ENCODE data around the gene DNASE1L3. TPM values are rescaled to one million over a fixed set of nuclear protein-coding genes. Genes with fewer than 3 reads are reported as not detected.

Gene DNASE1L3
- total and polyA plus RNA-seq, 2 experiments from 2014 or later, result 0.97 to 0.99 TPM

DNA sequence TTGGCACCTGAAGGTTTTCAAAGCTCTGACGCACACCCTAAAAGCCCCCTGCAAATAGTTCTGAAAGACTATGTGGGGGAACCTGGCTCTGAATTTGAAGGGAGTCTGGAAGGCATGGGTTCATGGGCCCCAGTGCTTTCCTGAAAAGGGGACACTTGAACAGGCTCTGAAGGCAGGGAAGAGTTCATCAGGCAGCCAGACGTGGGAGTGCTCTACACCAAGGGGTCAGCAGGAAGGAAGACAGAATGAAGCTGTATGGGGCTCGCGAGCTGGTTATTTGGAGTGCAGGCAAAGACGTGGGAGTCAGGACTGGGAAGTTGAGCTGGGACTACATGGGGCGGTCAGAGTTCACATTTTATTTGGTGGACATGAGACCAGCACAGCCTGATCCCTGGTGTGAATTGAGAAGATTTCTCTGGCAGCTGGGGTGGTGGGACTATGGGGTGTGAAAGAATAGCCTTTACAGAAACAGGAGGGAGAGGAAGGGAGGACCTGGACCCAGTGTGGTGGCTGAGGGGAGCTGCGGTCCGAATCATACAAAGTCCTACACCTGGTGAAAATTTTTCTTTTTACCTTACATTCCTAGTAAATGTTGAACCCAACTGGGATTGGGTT, 39.4 kb upstream of the DNASE1L3 start:
- Histone ChIP-seq H3K9me2 (replicated peaks; ENCODE audit: insufficient read depth) (no peaks in the 10 kb centered on the region), H3K36me3 (replicated peaks; ENCODE audit: insufficient read depth, low read depth) (no peaks in the 10 kb centered on the region), H3K4me2 (peak overlapping the region; percentile 43), H3K27me3 (no peaks in the 10 kb centered on the region), H2AFZ (no peak overlapping the region), H4K20me1 (ENCODE audit: insufficient read depth, poor library complexity, severe bottlenecking) (no peaks in the 10 kb centered on the region), H3K4me1 (ENCODE audit: insufficient read depth) (peaks cover 7% of the 10 kb centered on the region), H3K79me2 (peaks cover 11% of the 10 kb centered on the region), H3K9me3 (ENCODE audit: low read depth) (no peaks in the 10 kb centered on the region), H3K4me3 (no peak overlapping the region), H3K27ac (peak overlapping the region; percentile 75)
- DNase-seq (ENCODE audit: low spot score), result peak; percentile 8
- WGBS (ENCODE audit: low lambda C conversion rate, missing lambda C conversion rate), result 69% methylated on average over 8 of the region's 8 CpGs
- TF ChIP-seq EZH2phosphoT487 (IDR thresholded peaks at IDR 0.05; ENCODE audit: low read depth, severe bottlenecking, unreplicated experiment), result no peak
- TF ChIP-seq, protein P1, sequence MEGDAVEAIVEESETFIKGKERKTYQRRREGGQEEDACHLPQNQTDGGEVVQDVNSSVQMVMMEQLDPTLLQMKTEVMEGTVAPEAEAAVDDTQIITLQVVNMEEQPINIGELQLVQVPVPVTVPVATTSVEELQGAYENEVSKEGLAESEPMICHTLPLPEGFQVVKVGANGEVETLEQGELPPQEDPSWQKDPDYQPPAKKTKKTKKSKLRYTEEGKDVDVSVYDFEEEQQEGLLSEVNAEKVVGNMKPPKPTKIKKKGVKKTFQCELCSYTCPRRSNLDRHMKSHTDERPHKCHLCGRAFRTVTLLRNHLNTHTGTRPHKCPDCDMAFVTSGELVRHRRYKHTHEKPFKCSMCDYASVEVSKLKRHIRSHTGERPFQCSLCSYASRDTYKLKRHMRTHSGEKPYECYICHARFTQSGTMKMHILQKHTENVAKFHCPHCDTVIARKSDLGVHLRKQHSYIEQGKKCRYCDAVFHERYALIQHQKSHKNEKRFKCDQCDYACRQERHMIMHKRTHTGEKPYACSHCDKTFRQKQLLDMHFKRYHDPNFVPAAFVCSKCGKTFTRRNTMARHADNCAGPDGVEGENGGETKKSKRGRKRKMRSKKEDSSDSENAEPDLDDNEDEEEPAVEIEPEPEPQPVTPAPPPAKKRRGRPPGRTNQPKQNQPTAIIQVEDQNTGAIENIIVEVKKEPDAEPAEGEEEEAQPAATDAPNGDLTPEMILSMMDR (IDR thresholded peaks at IDR 0.05; ENCODE audit: poor library complexity), result no peak
- no peak for TF ChIP-seq EZH2 (IDR thresholded peaks at IDR 0.05; ENCODE audit: borderline replicate concordance)

DNA sequence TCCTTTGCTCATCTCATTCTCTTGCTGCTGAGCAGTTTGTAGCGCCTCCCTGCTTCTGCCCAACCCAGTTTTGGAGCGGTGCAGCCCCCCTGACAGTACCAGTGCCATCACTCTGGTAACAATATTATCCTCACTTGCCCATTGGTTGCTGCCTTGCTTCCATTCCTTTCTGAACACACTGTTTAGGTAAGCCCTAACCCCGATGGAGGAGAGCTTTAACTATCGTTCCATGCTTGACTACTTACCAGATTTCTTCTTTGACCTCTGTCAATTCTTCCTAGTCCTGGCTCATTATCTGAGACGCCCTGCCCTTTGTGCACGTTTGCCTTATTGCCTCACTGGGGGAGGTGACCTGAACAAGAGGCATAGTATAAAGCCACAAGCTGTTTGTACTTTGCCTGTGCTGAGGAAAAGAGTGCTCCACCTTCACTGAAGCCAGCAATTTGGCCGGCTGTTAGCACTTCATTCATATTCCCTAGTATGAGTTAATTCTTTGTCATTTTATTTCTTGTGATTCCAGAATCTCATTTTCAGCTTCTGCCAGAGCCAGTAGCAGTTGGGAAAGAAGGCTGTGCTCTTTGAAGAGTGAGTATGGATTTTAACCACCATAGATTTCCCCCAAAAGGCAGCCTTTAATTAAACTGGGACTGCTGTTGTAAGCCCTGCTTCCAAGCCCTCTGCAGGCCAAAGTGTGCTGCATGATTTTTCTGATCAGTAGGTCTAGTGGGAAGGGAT, 38.8 kb upstream of the DNASE1L3 start:
- Histone ChIP-seq H3K4me3 (no peak overlapping the region), H4K20me1 (ENCODE audit: insufficient read depth, poor library complexity, severe bottlenecking) (no peaks in the 10 kb centered on the region), H3K27ac (peak overlapping the region; percentile 75), H3K36me3 (replicated peaks; ENCODE audit: insufficient read depth, low read depth) (no peaks in the 10 kb centered on the region), H2AFZ (no peak overlapping the region), H3K27me3 (no peaks in the 10 kb centered on the region), H3K4me1 (ENCODE audit: insufficient read depth) (peaks cover 7% of the 10 kb centered on the region), H3K9me2 (replicated peaks; ENCODE audit: insufficient read depth) (no peaks in the 10 kb centered on the region), H3K4me2 (peak overlapping the region; percentile 43), H3K79me2 (peaks cover 12% of the 10 kb centered on the region), H3K9me3 (ENCODE audit: low read depth) (no peaks in the 10 kb centered on the region)
- WGBS (ENCODE audit: low lambda C conversion rate, missing lambda C conversion rate), result 41% methylated on average over 7 of the region's 7 CpGs
- peak; percentile 61 for DNase-seq (ENCODE audit: low spot score)
- TF ChIP-seq EZH2 (IDR thresholded peaks at IDR 0.05; ENCODE audit: borderline replicate concordance) (no peak), EZH2phosphoT487 (IDR thresholded peaks at IDR 0.05; ENCODE audit: low read depth, severe bottlenecking, unreplicated experiment) (no peak)
- TF ChIP-seq, protein P1 (IDR thresholded peaks at IDR 0.05; ENCODE audit: poor library complexity), result peak; percentile 25

DNA sequence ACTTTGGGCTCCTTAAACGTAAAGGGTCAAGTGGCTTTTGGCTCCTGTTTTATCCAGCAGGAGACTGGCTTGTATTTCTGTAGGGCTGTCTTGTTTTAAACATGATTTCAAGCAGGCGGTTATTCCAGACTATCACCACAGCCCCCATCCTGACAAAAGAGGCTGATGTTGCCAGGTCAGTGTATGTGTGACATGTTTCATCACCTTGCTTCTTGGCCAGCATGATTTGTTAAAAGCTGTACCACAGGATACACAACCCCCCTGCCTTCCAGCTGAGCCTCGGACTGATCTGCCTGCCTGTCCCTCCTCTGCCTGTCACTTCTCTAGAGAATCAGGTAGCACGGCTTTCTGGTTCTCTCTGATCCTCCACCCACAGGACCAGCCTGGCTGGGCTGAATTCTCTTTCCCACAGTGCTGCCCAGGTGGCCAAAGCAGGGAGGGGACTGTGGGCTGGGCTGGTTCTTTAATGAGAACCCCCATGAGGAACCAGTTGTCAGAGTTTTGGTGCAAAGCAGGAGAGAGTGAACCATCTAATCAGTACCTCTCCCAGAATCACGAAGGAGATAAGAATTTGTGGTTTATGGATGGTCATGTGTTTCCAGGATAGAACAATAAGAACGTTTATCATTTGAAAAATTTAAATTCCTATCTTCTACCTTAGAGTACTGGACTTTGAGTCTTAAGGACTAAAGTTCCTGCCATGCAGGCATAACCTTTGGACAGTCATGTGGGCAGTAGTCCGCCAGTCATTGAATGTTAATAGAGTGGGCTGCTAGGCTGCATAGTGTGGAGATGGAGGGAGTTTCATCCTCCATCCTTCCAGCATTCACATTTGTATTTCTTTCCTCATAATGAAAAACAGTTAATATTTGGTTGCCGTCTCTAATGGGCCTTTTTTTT, 35.6 kb upstream of the DNASE1L3 start:
- H2AFZ ChIP-seq, result no peak overlapping the region
- H4K20me1 ChIP-seq (ENCODE audit: insufficient read depth, poor library complexity, severe bottlenecking), result no peaks in the 10 kb centered on the region
- peak overlapping the region; percentile 54 for H3K4me2 ChIP-seq
- peak; percentile 13 for DNase-seq (ENCODE audit: low spot score)
- peaks cover 7% of the 10 kb centered on the region for H3K4me1 ChIP-seq (ENCODE audit: insufficient read depth)
- TF ChIP-seq EZH2phosphoT487 (IDR thresholded peaks at IDR 0.05; ENCODE audit: low read depth, severe bottlenecking, unreplicated experiment), result no peak
- TF ChIP-seq EZH2 (IDR thresholded peaks at IDR 0.05; ENCODE audit: borderline replicate concordance), result no peak
- TF ChIP-seq, protein P1 (IDR thresholded peaks at IDR 0.05; ENCODE audit: poor library complexity), result no peak
- H3K27ac ChIP-seq, result peak overlapping the region; percentile 71
- no peaks in the 10 kb centered on the region for H3K9me3 ChIP-seq (ENCODE audit: low read depth)
- no peaks in the 10 kb centered on the region for H3K9me2 ChIP-seq (replicated peaks; ENCODE audit: insufficient read depth)
- H3K4me3 ChIP-seq, result no peak overlapping the region
- no peaks in the 10 kb centered on the region for H3K36me3 ChIP-seq (replicated peaks; ENCODE audit: insufficient read depth, low read depth)
- H3K79me2 ChIP-seq, result peaks cover 28% of the 10 kb centered on the region
- H3K27me3 ChIP-seq, result no peaks in the 10 kb centered on the region
- WGBS (ENCODE audit: low lambda C conversion rate, missing lambda C conversion rate), result 59% methylated on average over 8 of the region's 8 CpGs
